Measurements from ENCODE around the gene EFCAB6.
"Not testable (repeated sequence)": the region's sequence is repeated elsewhere in the genome, so short reads cannot be mapped to it uniquely, and the experiment has no call there.

The EFCAB6 gene

GRCh38 chr22:43666457-43666856 is 145.6 kb downstream of the EFCAB6 start:
- FAIRE-seq (no peak), DNase-seq (ENCODE audit: extremely low spot score, insufficient read length, low read depth) (no peak)

- no peak for FAIRE-seq
Observed at GRCh38 chr22:43658823-43659222, 153.3 kb downstream of the EFCAB6 start.

GRCh38 chr22:43656581-43656980 is 155.5 kb downstream of the EFCAB6 start:
- DNase-seq (ENCODE audit: extremely low spot score, insufficient read length, low read depth); FAIRE-seq: not testable (repeated sequence)

More at GRCh38 chr22:43658823-43659222, 153.3 kb downstream of the EFCAB6 start:
- DNase-seq (ENCODE audit: extremely low spot score, insufficient read length, low read depth), result no peak

GRCh38 chr22:43654271-43654670 is 157.8 kb downstream of the EFCAB6 start:
- DNase-seq (ENCODE audit: extremely low spot score, insufficient read length, low read depth) (no peak), FAIRE-seq (no peak)

- DNase-seq (ENCODE audit: extremely low spot score, insufficient read length, low read depth) (no peak), FAIRE-seq (no peak)
Observed at GRCh38 chr22:43652845-43653244, 159.3 kb downstream of the EFCAB6 start.

- no peak for DNase-seq (ENCODE audit: extremely low spot score, insufficient read length, low read depth)
- FAIRE-seq, result no peak
Observed at GRCh38 chr22:43643387-43643786, 168.7 kb downstream of the EFCAB6 start.

- no peak for FAIRE-seq
Observed at GRCh38 chr22:43642319-43643206, 169.5 kb downstream of the EFCAB6 start.

GRCh38 chr22:43639228-43639948 is 172.7 kb downstream of the EFCAB6 start:
- FAIRE-seq (no peak), DNase-seq (ENCODE audit: extremely low spot score, insufficient read length, low read depth) (no peak)

More at GRCh38 chr22:43642319-43643206, 169.5 kb downstream of the EFCAB6 start:
- no peak for DNase-seq (ENCODE audit: extremely low spot score, insufficient read length, low read depth)

GRCh38 chr22:43637275-43638260 is 174.5 kb downstream of the EFCAB6 start:
- FAIRE-seq, result no peak

GRCh38 chr22:43636086-43636485 is 176.0 kb downstream of the EFCAB6 start:
- DNase-seq (ENCODE audit: extremely low spot score, insufficient read length, low read depth), result no peak
- FAIRE-seq, result no peak

More at GRCh38 chr22:43637275-43638260, 174.5 kb downstream of the EFCAB6 start:
- DNase-seq (ENCODE audit: extremely low spot score, insufficient read length, low read depth), result no peak

- DNase-seq (ENCODE audit: extremely low spot score, insufficient read length, low read depth) (no peak), FAIRE-seq (no peak)
Observed at GRCh38 chr22:43635101-43635500, 177.0 kb downstream of the EFCAB6 start.

- FAIRE-seq (no peak), DNase-seq (ENCODE audit: extremely low spot score, insufficient read length, low read depth) (no peak)
Observed at GRCh38 chr22:43634316-43634715, 177.8 kb downstream of the EFCAB6 start.

- FAIRE-seq (no peak), DNase-seq (ENCODE audit: extremely low spot score, insufficient read length, low read depth) (no peak)
Observed at GRCh38 chr22:43633631-43634285, 178.3 kb downstream of the EFCAB6 start.

GRCh38 chr22:43631846-43632245 is 180.3 kb downstream of the EFCAB6 start:
- no peak for DNase-seq (ENCODE audit: extremely low spot score, insufficient read length, low read depth)
- FAIRE-seq, result no peak

GRCh38 chr22:43631201-43631600 is 180.9 kb downstream of the EFCAB6 start:
- DNase-seq (ENCODE audit: extremely low spot score, insufficient read length, low read depth) (no peak), FAIRE-seq (no peak)

- DNase-seq (ENCODE audit: extremely low spot score, insufficient read length, low read depth), result no peak
- no peak for FAIRE-seq
Observed at GRCh38 chr22:43630451-43630850, 181.7 kb downstream of the EFCAB6 start.

GRCh38 chr22:43628250-43628649 is 183.9 kb downstream of the EFCAB6 start:
- DNase-seq (ENCODE audit: extremely low spot score, insufficient read length, low read depth) (no peak), FAIRE-seq (no peak)

GRCh38 chr22:43627485-43628213 is 184.5 kb downstream of the EFCAB6 start:
- FAIRE-seq, result no peak
- DNase-seq (ENCODE audit: extremely low spot score, insufficient read length, low read depth), result no peak

- no peak for DNase-seq (ENCODE audit: extremely low spot score, insufficient read length, low read depth)
- no peak for FAIRE-seq
Observed at GRCh38 chr22:43625242-43625641, 186.9 kb downstream of the EFCAB6 start.

Data from GM18507 (cell line).